ENCODE data around the gene RNF13.

The RNF13 gene

GRCh38 chr3:149992416-149993058 lies 179.5 kb downstream of the RNF13 start:
- no peak for DNase-seq (ENCODE audit: low read depth in 2 of 2)

DNA sequence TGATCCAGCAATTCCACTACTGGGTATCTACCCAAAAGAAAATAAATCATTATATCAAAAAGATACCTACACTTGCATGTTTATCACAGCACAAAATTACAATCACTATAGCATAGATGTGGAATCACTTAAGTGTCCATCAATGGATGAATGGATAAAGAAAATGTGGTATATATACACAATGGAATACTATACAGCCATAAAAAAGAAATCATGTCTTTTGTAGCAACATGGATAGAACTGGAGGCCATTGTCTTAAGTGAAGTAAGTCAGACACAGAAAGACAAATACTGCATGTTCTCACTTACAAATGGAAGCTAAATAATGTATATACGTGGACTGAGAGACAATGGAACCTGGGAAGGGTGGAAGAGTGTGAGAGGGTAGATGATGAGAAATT lies 185.9 kb downstream of the RNF13 start:
- DNase-seq (ENCODE audit: low read depth in 2 of 2) = no peak

DNA sequence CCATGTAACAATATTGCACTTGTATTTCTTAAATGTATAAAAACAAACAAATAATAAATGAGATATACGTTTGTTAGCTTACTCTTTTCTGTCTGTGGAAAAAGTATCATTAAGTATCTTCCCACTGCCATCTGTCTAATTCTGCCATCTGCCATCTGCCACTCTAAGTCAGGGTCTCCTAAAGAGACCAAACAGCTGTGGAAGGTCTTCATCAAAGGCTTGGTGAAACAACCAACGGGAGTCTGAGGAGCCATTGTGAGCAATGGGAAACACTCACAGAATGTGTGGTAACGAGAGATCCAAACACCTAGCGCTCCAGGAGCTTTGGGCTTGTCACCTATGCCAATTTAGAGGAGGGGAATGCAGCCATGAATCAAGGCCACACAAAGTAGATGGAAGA lies 186.4 kb downstream of the RNF13 start:
- DNase-seq (ENCODE audit: low read depth in 2 of 2) = no peak

GRCh38 chr3:150000641-150001040 lies 187.6 kb downstream of the RNF13 start:
- no peak for DNase-seq (ENCODE audit: low read depth in 2 of 2)

- peak in 1 of 2 experiments; percentile 23 for DNase-seq (ENCODE audit: low read depth in 2 of 2)
These were observed 192.5 kb downstream of the RNF13 start for GRCh38 chr3:150005243-150006112.

- no peak for DNase-seq (ENCODE audit: low read depth in 2 of 2)
These were observed 193.8 kb downstream of the RNF13 start for GRCh38 chr3:150006794-150007193.

Data from fibroblast of skin of left biceps (primary cell).